Endothelial cell of umbilical vein (primary cell): ENCODE data around the gene KDM4C. TPM values are rescaled to one million over a fixed set of nuclear protein-coding genes. Genes with fewer than 3 reads are reported as not detected.

Experiments
- BruUV-seq: library from RNA; stranded (reverse); fragments of 400-500 nt; replicated peaks from 2 replicates; lab custom pipeline; 2021; lab: Mats Ljungman, UMichigan
- CTCF ChIA-PET: fragments of 300-600, 350-600 bp; sonication (Branson Sonifier 250); formaldehyde crosslinking; loops from one replicate; lab custom pipeline; 2021; ENCODE audit warnings: antibody characterized with exemption, inconsistent platforms; lab: Charles Lee
- POLR2A ChIA-PET: fragments of 300-600, 350-600 bp; sonication (Branson Sonifier 250); formaldehyde crosslinking; loops from one replicate; lab custom pipeline; 2021; ENCODE audit warnings: antibody characterized with exemption, inconsistent platforms; lab: Charles Lee
- DNase-seq: peaks from one replicate; pipeline ENCODE4 v3.0.0-alpha.2; 2011; ENCODE audit warnings: low read depth, low spot score
- FAIRE-seq: peaks from 2 replicates; lab custom pipeline; 2011; peaks lifted over from hg19 to GRCh38; lab: Jason Lieb, UNC
- H2AFZ ChIP-seq: 2 replicates; pipeline ENCODE4 v1.6.0; 2012; ENCODE audit warnings: low read depth, low read length, control low read depth, inconsistent platforms
- H3K27ac ChIP-seq: 2 replicates; pipeline ENCODE4 v1.5.1; 2011; ENCODE audit warnings: low read depth, mild to moderate bottlenecking, control low read depth, low read length, moderate library complexity; ENCODE audit not compliant: insufficient read depth
- H3K27me3 ChIP-seq, 2 experiments: 2 replicates each; pipeline versions ENCODE4 v1.6.0 to v1.6.1; 2011; ENCODE audit warnings: low read length in 2 of 2, mixed read lengths in 1 of 2; ENCODE audit not compliant: control insufficient read depth in 2 of 2, insufficient read depth in 2 of 2
- H3K36me3 ChIP-seq, 2 experiments: 2 replicates in 1 of 2; 3 replicates in 1 of 2; pipeline ENCODE4 v1.5.1; 2011; ENCODE audit warnings: low read length in 2 of 2, mild to moderate bottlenecking in 1 of 2, moderate library complexity in 1 of 2; ENCODE audit not compliant: control insufficient read depth in 2 of 2, insufficient read depth in 2 of 2; ENCODE audit errors: extremely low read depth in 1 of 2
- H3K4me1 ChIP-seq: 3 replicates; pipeline ENCODE4 v1.5.1; 2011; ENCODE audit warnings: mild to moderate bottlenecking, low read length; ENCODE audit not compliant: control insufficient read depth, insufficient read depth; ENCODE audit errors: extremely low read depth
- H3K4me2 ChIP-seq: 2 replicates; pipeline ENCODE4 v1.6.1; 2011; ENCODE audit warnings: low read length, control low read depth, mixed read lengths; ENCODE audit not compliant: insufficient read depth
- H3K4me3 ChIP-seq, 3 experiments: fragments of 200-600 bp in 1 of 3; sonication (generic), shearing (Covaris generic) in 1 of 3; replicated peaks in 1 of 3; 2 replicates each; pipeline ENCODE4 v1.5.1; 2011 to 2016; ENCODE audit warnings: control low read depth in 3 of 3, low read length in 3 of 3, mild to moderate bottlenecking in 2 of 3, inconsistent platforms in 1 of 3, low read depth in 1 of 3, moderate library complexity in 1 of 3; ENCODE audit not compliant: insufficient read depth in 1 of 3
- H3K79me2 ChIP-seq: 2 replicates; pipeline ENCODE4 v1.6.0; 2012; ENCODE audit warnings: low read length, inconsistent platforms; ENCODE audit not compliant: control insufficient read depth, insufficient read depth
- H3K9ac ChIP-seq: replicated peaks from 2 replicates; pipeline ENCODE3; 2011; ENCODE audit warnings: low read length, control low read depth; ENCODE audit not compliant: insufficient read depth; ENCODE audit errors: extremely low read depth
- H3K9me1 ChIP-seq: replicated peaks from 3 replicates; pipeline ENCODE4 v1.6.0; 2011; ENCODE audit warnings: mild to moderate bottlenecking, low read length; ENCODE audit not compliant: control insufficient read depth, insufficient read depth; ENCODE audit errors: extremely low read depth
- H3K9me3 ChIP-seq: replicated peaks from 2 replicates; pipeline ENCODE4 v1.5.1; 2012; ENCODE audit warnings: low read length, inconsistent platforms; ENCODE audit not compliant: control insufficient read depth, insufficient read depth
- H4K20me1 ChIP-seq: replicated peaks from 2 replicates; pipeline ENCODE3; 2011; ENCODE audit warnings: mild to moderate bottlenecking, low read length; ENCODE audit not compliant: control insufficient read depth, insufficient read depth; ENCODE audit errors: extremely low read depth
- FOS ChIP-seq: IDR thresholded peaks from 2 replicates; pipeline ENCODE4 v1.6.1; 2011; ENCODE audit warnings: mild to moderate bottlenecking, low read length, moderate library complexity, borderline replicate concordance; ENCODE audit not compliant: insufficient read depth
- GATA2 ChIP-seq: IDR thresholded peaks from 2 replicates; pipeline ENCODE4 v1.7.0; 2011; ENCODE audit warnings: low read depth, mild to moderate bottlenecking, moderate library complexity, mixed read lengths, low read length; ENCODE audit not compliant: insufficient read length, insufficient read depth
- MYC ChIP-seq: IDR thresholded peaks from one replicate; pipeline ENCODE4 v1.6.1; 2011; ENCODE audit warnings: mild to moderate bottlenecking, low read depth, low read length
- dilution Hi-C: fragments of 300-500 bp; cut with MboI; formaldehyde crosslinking; loops from one replicate; pipeline ENCODE4 v1.15.0; 2019; ENCODE audit warnings: low sequenced_read_pairs; ENCODE audit not compliant: extremely low pct_ligation_motif_present
- intact Hi-C: fragments of 100-400 bp; cut with micrococcal nuclease; formaldehyde crosslinking; loops from one replicate; pipeline ENCODE4 v1.10.0; 2022
- polyA plus RNA-seq, 4 experiments: library from polyadenylated mRNA; depleted of rRNA in 3 of 4; stranded (reverse) in 3 of 4; unstranded in 1 of 4; fragments of >200 nt; gene quantifications; 2 replicates each; pipeline versions ENCODE4 v1.2.1 to v1.2.3, GENCODE V29; 2011 to 2012; ENCODE audit warnings: missing spikeins in 1 of 4
- total RNA-seq: library from RNA; stranded (reverse); gene quantifications from 2 replicates; pipeline ENCODE4 v1.2.3, GENCODE V29; 2021
- TF ChIP-seq, protein P1 (sequence below), 2 donors: IDR thresholded peaks; 1 replicate in 1 of 2; 2 replicates in 1 of 2; pipeline ENCODE4 v1.5.1; 2011; ENCODE audit warnings: low read length in 2 of 2, mild to moderate bottlenecking in 2 of 2, moderate library complexity in 2 of 2, control low read depth in 1 of 2, inconsistent platforms in 1 of 2, low read depth in 1 of 2; ENCODE audit not compliant: insufficient read depth in 1 of 2; ENCODE audit errors: extremely low read depth in 1 of 2
- TF ChIP-seq, protein P2 (sequence below): IDR thresholded peaks from 2 replicates; pipeline ENCODE4 v1.6.1; 2011; ENCODE audit not compliant: insufficient read depth, insufficient read length

Gene KDM4C
- total and polyA plus RNA-seq, 2 donors (not counting 3 experiments of a cell fraction or from before 2014, with no cell fraction given): 5.4 to 15.0 TPM

DNA sequence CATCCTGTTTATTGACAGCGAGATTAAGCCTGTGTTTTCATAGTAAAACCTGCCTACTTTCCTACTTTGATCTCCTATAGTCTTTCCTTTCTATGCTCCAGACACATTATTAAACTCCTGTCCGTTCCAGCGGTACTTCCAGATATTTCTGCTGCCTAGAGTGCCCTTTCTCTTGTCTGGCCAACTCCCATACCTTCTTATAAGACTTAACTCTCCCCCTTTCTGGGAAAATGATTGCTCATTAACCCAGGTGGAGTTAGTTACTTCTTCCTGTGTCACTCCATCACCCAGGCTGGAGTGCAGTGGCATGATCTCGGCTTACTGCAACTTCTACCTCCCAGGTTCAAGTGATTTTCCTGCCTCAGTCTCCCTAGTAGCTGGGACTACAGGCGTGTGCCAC, 33.1 kb downstream of the KDM4C start:
- dilution Hi-C loops: no loop called here
- no peak for FAIRE-seq
- H3K4me1 ChIP-seq: peaks cover 21% of the 10 kb centered on the region
- no peaks in the 10 kb centered on the region for H3K27me3 ChIP-seq
- no peak overlapping the region for H3K4me3 ChIP-seq
- peaks cover 9% of the 10 kb centered on the region for H3K79me2 ChIP-seq
- no peaks in the 10 kb centered on the region for H3K9me3 ChIP-seq
- no peak for DNase-seq
- no peak for TF ChIP-seq MYC
- H3K9me1 ChIP-seq: no peaks in the 10 kb centered on the region
- no peaks in the 10 kb centered on the region for H3K36me3 ChIP-seq
- intact Hi-C loops: no loop called here
- no peak overlapping the region for H2AFZ ChIP-seq
- no TSS peak for BruUV-seq
- H4K20me1 ChIP-seq: no peaks in the 10 kb centered on the region
- no peak overlapping the region for H3K4me2 ChIP-seq
- no peak overlapping the region for H3K27ac ChIP-seq
- H3K9ac ChIP-seq: no peak overlapping the region
- ChIA-PET CTCF (no interaction called here), POLR2A (no interaction called here)

DNA sequence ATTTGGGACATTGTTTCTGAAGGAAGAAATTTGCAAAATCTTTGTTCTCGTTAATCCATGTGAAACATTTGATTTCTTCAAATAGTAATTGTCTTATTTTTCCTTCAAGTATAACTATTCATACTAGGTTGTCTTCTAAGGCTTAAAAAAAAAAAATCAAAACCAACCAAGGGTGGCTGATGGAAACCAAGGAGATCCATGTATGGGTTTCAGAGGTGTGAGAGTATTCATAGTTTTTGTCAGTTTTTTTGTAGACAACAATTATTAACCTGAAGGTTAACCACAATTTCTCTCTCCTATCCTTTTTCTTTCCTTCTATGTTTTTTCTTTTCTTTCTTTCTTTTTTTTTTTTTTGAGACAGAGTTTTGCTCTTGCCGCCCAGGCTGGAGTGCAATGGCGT, 35.4 kb downstream of the KDM4C start:
- Histone ChIP-seq H3K9me3 (no peaks in the 10 kb centered on the region), H3K79me2 (peaks cover 9% of the 10 kb centered on the region), H3K27ac (no peak overlapping the region), H3K9me1 (no peaks in the 10 kb centered on the region), H4K20me1 (no peaks in the 10 kb centered on the region), H3K9ac (no peak overlapping the region), H3K4me1 (peaks cover 8% of the 10 kb centered on the region), H3K36me3 (no peaks in the 10 kb centered on the region), H3K27me3 (no peaks in the 10 kb centered on the region), H3K4me2 (no peak overlapping the region), H3K4me3 (no peak overlapping the region), H2AFZ (no peak overlapping the region)
- intact Hi-C loops (no loop called here), dilution Hi-C loops (no loop called here)
- TF ChIP-seq FOS (no peak), GATA2 (no peak)
- TF ChIP-seq, protein P1, sequence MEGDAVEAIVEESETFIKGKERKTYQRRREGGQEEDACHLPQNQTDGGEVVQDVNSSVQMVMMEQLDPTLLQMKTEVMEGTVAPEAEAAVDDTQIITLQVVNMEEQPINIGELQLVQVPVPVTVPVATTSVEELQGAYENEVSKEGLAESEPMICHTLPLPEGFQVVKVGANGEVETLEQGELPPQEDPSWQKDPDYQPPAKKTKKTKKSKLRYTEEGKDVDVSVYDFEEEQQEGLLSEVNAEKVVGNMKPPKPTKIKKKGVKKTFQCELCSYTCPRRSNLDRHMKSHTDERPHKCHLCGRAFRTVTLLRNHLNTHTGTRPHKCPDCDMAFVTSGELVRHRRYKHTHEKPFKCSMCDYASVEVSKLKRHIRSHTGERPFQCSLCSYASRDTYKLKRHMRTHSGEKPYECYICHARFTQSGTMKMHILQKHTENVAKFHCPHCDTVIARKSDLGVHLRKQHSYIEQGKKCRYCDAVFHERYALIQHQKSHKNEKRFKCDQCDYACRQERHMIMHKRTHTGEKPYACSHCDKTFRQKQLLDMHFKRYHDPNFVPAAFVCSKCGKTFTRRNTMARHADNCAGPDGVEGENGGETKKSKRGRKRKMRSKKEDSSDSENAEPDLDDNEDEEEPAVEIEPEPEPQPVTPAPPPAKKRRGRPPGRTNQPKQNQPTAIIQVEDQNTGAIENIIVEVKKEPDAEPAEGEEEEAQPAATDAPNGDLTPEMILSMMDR (IDR thresholded peaks at IDR 0.05; ENCODE audit: extremely low read depth in 1 of 2, insufficient read depth in 1 of 2, low read depth in 1 of 2, low read length in 2 of 2): no peak
- TF ChIP-seq, protein P2, sequence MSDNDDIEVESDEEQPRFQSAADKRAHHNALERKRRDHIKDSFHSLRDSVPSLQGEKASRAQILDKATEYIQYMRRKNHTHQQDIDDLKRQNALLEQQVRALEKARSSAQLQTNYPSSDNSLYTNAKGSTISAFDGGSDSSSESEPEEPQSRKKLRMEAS: no peak
- FAIRE-seq (no peak), DNase-seq (no peak)
- POLR2A ChIA-PET: no interaction called here
- CTCF ChIA-PET: no interaction called here
- BruUV-seq: no TSS peak
